ENCODE data around the gene EPHA4.

DNA sequence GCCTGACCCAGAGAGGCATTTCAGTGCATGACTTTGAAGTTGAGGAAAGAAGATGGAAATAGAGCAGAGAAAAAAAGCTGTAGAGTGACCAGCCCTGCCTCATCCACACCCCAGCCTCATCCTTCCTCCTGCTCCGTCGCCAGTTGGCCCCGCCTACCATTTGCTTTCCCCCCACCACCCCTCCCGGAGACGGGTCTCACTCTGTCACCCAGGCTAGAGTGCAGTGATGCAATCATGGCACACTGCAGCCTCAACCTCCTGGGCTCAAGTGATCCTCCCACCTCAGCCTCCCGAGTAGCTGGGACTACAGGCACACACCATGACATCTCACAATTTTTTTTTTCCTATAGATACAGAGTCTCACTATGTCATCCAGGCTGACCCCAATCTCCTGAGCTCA, 200.8 kb downstream of the EPHA4 start:
- TF ChIP-seq EZH2 (IDR thresholded peaks at IDR 0.05; ENCODE audit: insufficient read depth, poor library complexity, severe bottlenecking) = no peak
- TF ChIP-seq EZH2phosphoT487 (IDR thresholded peaks at IDR 0.05; ENCODE audit: insufficient read depth, low read depth) = no peak

All from GM23248 (cell line).